ENCODE results near the gene ATP8B1.

- no peak for TF ChIP-seq CTCF (conservative IDR thresholded peaks at IDR 0.05; ENCODE audit: low read length)
- no peak for TF ChIP-seq EZH2phosphoT487 (IDR thresholded peaks at IDR 0.05; ENCODE audit: borderline replicate concordance)
Observed at GRCh38 chr18:57784034-57784800, 18.9 kb downstream of the ATP8B1 start.

Measured in Loucy (cell line).